Adrenal gland (tissue), 12 donors: ENCODE results near the gene RING1. TPM values are rescaled to one million over a fixed set of nuclear protein-coding genes. Genes with fewer than 3 reads are reported as not detected.

Experiments used
- DNase-seq, 7 donors: peaks; one replicate each; pipeline ENCODE4 v3.0.0-alpha.2; 2019 to 2020
- H3K27ac ChIP-seq, 5 donors: fragments of 200-600 bp; sonication (generic) in 4 of 5; 1 replicate in 3 of 5; 2 replicates in 2 of 5; pipeline versions ENCODE4 v1.5.1 to v1.8.0; 2016 to 2020; ENCODE audit warnings: mild to moderate bottlenecking in 1 of 5
- H3K27me3 ChIP-seq: fragments of 200-600 bp; 2 replicates; pipeline ENCODE4 v1.8.0; 2021
- H3K36me3 ChIP-seq, 2 donors: fragments of 200-600 bp; replicated peaks in 1 of 2; 1 replicate in 1 of 2; 2 replicates in 1 of 2; pipeline versions ENCODE4 v1.5.1 to v1.8.0; 2018 to 2022
- H3K4me1 ChIP-seq, 2 donors: fragments of 200-600 bp; replicated peaks in 1 of 2; 1 replicate in 1 of 2; 2 replicates in 1 of 2; pipeline versions ENCODE4 v1.5.1 to v1.8.0; 2018 to 2021
- H3K4me3 ChIP-seq, 4 donors: fragments of 200-600 bp; sonication (generic) in 3 of 4; one replicate each; pipeline ENCODE4 v1.5.1; 2016 to 2018
- H3K9me3 ChIP-seq, 3 donors: fragments of 200-600 bp; sonication (generic) in 1 of 3; replicated peaks in 1 of 3; 1 replicate in 2 of 3; 2 replicates in 1 of 3; pipeline versions ENCODE4 v1.5.1 to v1.8.0; 2016 to 2021
- POLR2A ChIP-seq, 2 donors: fragments of 450-650 bp; IDR thresholded peaks; one replicate each; pipeline ENCODE4 v1.6.1; 2017; ENCODE audit warnings: antibody characterized with exemption in 2 of 2, mild to moderate bottlenecking in 2 of 2, moderate library complexity in 1 of 2
- WGBS, 4 donors: extraction: QIAGEN DNeasy Blood & Tissue Kit in 2 of 4; methylation state at CpG; one replicate each; pipeline versions ENCODE4 v1.1.5 to v1.1.7; 2013 to 2017; 5-methylcytosine and 5-hydroxymethylcytosine counted together
- intact Hi-C, 2 donors: fragments of 100-400 bp; cut with DNase I; formaldehyde crosslinking; loops; one replicate each; pipeline versions ENCODE4 v1.14.1 to v1.15.0; 2022 to 2023
- polyA plus RNA-seq, 3 donors: library from polyadenylated mRNA; stranded (reverse); fragments of 200-250 nt in 2 of 3; fragments of 350-450 nt in 1 of 3; fragmentation: Illumina TruSeq in 1 of 3; extraction: RNeasy Lipid Tissue Mini Kit (QIAGEN cat#74804) in 1 of 3; gene quantifications; one replicate each; pipeline ENCODE4 v1.2.3, GENCODE V29; 2013 to 2014
- total RNA-seq, 9 donors: library from RNA; depleted of rRNA in 4 of 9; stranded (reverse); fragments of >200 nt in 4 of 9; fragments of 120-200 nt in 1 of 9; fragmentation: NEBNext Ultra II Directional in 1 of 9; extraction: Animal tissue kit (Norgen Biotek cat#: 25700) in 1 of 9; gene quantifications; one replicate each; pipeline versions ENCODE4 v1.1.0 to v1.2.4, GENCODE V29; 2013 to 2023
- TF ChIP-seq, protein P1 (sequence below), 6 experiments: fragments of 450-650 bp in 4 of 6; fragments of 200-600 bp in 2 of 6; sonication (generic) in 1 of 6; IDR thresholded peaks; 1 replicate in 5 of 6; 2 replicates in 1 of 6; pipeline versions ENCODE4 v1.5.1 to v1.8.0; 2016 to 2021; ENCODE audit warnings: antibody characterized with exemption in 6 of 6, mild to moderate bottlenecking in 2 of 6, moderate library complexity in 1 of 6
- donor health status: healthy with polysubstance abuse.
- donor health status: Bipolar disorder and iron deficiency.
- donor health status: DM: yes; HTN: yes; CAD: no.
- donor health status: DM: no; HTN: no; CAD: no.
- donor health status: DM: no; HTN: no; CAD: no.
- donor health status: DM: yes; HTN: yes; CAD: no.

RING1 gene
- total and polyA plus RNA-seq, 12 donors = 8.5 to 107 (median 32.4) TPM

DNA sequence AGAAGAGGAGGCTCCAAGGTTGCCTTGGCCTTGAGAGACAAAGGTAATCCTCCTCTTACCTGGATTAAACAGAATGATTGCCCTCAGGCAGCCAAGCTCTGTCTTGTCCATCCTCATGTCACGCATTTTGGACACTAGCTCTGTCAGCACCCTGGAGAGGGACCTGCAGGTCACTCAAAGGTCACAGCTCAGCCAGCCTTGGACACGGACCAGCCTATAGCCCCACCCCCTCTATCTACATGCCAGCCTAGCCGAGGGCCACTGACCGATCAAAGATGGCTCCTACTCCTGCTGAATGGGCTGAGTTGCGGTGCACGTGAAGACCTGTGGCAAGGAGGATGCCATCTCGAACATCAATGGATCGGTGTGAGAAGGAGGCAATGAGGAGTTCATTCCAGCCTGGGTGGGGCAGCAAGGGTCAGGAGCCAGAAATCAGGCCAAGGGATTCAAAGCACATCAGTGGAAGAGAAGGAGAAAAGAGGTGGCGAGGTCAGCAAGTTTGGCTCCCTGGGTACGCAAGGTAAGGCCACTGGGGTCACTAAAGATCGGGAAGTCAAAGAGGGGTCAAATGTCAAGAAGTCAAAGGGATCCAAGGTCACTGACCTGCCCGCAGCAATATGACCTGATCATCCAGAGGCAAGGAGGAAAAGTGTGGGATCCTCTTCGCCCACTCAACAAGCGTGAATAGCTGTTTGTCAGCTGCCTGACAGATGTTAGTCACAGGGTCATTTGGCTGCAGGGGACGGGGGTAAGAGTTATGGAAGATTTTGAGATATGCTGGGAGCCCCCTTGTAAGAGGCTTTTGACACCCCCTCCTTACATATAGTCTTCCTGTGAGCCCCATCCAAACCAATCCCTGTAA, 12.8 kb upstream of the RING1 start:
- WGBS, 4 donors = 78 to 80% (median 79%) methylated on average over 14 to 15 of the region's 15 CpGs
- H3K4me1 ChIP-seq = peaks cover 24 to 38% of the 10 kb centered on the region in 2 donors

DNA sequence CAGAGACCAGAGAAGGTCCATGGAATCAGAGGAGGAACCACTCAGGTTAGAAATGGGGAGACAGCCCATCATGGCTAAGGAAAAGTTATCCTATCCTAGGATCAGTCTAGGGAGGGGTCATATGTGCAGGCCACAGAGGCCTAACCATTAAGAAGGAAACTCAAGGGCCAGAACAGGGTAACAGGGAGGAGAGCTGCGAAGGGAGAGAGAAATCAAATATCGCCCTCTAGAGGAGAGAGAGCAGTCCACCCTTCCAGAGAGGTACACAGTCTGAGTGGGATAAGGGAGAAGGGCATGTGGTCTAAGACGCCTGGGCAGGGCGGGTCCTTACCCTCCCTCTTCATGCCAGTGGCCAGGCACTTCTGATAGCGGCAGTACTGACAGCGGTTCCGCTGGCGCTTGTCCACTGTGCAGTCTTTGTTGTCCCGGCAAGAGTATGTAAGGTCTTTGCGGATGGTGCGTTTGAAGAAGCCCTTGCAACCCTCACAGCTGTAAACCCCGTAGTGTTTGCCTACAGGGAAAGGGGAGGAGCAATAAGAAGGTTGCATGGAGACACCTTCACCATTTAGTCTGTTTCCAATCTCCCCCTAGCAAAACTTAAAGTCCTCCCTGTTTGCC, 10.8 kb upstream of the RING1 start:
- Histone ChIP-seq H3K4me1 (peaks cover 32 to 44% of the 10 kb centered on the region in 2 donors), H3K4me3 (no peak overlapping the region), H3K36me3 (peaks cover 0 to 39% of the 10 kb centered on the region in 2 donors), H3K9me3 (no peaks in the 10 kb centered on the region), H3K27me3 (no peaks in the 10 kb centered on the region), H3K27ac (peak overlapping the region in 2 of 5 donors; percentile 25 to 49)
- DNase-seq = peak in 6 of 7 donors; percentile 63 to 81 (median 74)
- WGBS, 4 donors = 32 to 56% (median 42%) methylated on average over 8 to 12 of the region's 12 CpGs
- TF ChIP-seq, protein P1, sequence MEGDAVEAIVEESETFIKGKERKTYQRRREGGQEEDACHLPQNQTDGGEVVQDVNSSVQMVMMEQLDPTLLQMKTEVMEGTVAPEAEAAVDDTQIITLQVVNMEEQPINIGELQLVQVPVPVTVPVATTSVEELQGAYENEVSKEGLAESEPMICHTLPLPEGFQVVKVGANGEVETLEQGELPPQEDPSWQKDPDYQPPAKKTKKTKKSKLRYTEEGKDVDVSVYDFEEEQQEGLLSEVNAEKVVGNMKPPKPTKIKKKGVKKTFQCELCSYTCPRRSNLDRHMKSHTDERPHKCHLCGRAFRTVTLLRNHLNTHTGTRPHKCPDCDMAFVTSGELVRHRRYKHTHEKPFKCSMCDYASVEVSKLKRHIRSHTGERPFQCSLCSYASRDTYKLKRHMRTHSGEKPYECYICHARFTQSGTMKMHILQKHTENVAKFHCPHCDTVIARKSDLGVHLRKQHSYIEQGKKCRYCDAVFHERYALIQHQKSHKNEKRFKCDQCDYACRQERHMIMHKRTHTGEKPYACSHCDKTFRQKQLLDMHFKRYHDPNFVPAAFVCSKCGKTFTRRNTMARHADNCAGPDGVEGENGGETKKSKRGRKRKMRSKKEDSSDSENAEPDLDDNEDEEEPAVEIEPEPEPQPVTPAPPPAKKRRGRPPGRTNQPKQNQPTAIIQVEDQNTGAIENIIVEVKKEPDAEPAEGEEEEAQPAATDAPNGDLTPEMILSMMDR (IDR thresholded peaks at IDR 0.05) = peak; percentile 48 to 69 (median 62)
- peak in 1 of 2 donors; percentile 39 for TF ChIP-seq POLR2A (IDR thresholded peaks at IDR 0.05)
- intact Hi-C loops = loop anchor here (5.0 kb wide), 1 partner anchor 35 kb away; no protein-coding TSS in a partner anchor

More for the DNA sequence above, 12.8 kb upstream of the RING1 start:
- Histone ChIP-seq H3K9me3 (no peaks in the 10 kb centered on the region), H3K36me3 (peaks cover 0 to 33% of the 10 kb centered on the region in 2 donors), H3K27ac (no peak overlapping the region), H3K27me3 (peaks cover 13% of the 10 kb centered on the region), H3K4me3 (no peak overlapping the region)
- DNase-seq = peak in 5 of 7 donors; percentile 50 to 69 (median 56)
- intact Hi-C loops = loop anchor here (5.0 kb wide), 1 partner anchor 33 kb away; no protein-coding TSS in a partner anchor
- TF ChIP-seq POLR2A (IDR thresholded peaks at IDR 0.05) = no peak
- TF ChIP-seq, protein P1 (IDR thresholded peaks at IDR 0.05) = no peak

DNA sequence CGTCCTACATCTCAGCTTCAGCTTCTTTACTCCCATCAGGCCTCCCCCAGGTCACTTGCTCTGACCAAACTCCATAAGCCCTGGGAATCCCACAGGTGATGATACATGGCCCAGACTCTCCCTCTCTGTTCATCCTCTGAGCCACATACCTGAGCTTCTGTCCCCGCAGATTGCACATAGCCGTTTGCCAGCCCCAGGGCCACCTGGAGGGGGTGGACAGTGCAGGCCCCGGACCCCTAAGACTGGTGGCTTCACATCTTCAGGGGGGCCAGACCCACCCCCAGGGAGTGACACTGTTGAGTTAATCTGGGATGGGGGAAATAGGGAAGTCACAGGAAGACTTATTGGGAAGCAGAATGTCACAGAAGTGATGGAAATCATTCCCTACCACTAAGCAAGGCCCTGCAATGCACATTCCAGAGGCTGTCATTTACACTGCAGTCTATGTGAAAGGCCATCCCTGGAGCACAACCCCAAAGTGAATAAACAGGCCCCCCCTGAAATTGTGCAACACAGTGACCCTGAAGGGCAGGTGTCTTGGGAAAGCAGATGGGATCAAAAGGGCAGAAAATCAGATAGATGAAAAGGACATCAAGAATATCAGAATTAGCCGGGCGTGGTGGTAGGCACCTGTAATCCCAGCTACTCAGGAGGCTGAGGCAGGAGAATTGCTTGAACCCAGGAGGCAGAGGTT, 10.0 kb upstream of the RING1 start:
- no peak overlapping the region for H3K4me3 ChIP-seq
- no peak for DNase-seq
- H3K4me1 ChIP-seq = peaks cover 25 to 41% of the 10 kb centered on the region in 2 donors
- intact Hi-C loops = loop anchor here (5.0 kb wide), 1 partner anchor 36 kb away; no protein-coding TSS in a partner anchor
- TF ChIP-seq, protein P1 (IDR thresholded peaks at IDR 0.05) = no peak
- TF ChIP-seq POLR2A (IDR thresholded peaks at IDR 0.05) = no peak
- H3K27me3 ChIP-seq = no peaks in the 10 kb centered on the region
- H3K27ac ChIP-seq = peak overlapping the region in 1 of 5 donors; percentile 25
- no peaks in the 10 kb centered on the region for H3K9me3 ChIP-seq
- WGBS, 4 donors = 59 to 67% (median 64%) methylated on average over 6 of the region's 6 CpGs
- H3K36me3 ChIP-seq = peaks cover 0 to 47% of the 10 kb centered on the region in 2 donors
